H1 (cell line): ENCODE measurements around the gene TMA7B. TPM values are rescaled to one million over a fixed set of nuclear protein-coding genes. Genes with fewer than 3 reads are reported as not detected.

ENCODE experiments used
- CTCF ChIA-PET: fragments of 300-600 bp; sonication (Branson Sonifier 250); formaldehyde crosslinking; loops from one replicate; lab custom pipeline; 2021; ENCODE audit not compliant: partially characterized antibody; lab: Charles Lee
- POLR2A ChIA-PET: fragments of 300-600 bp; sonication (Branson Sonifier 250); formaldehyde crosslinking; loops from one replicate; lab custom pipeline; 2021; ENCODE audit warnings: inconsistent platforms; ENCODE audit not compliant: partially characterized antibody; lab: Charles Lee
- DNase-seq, 2 experiments: peaks; one replicate each; pipeline versions ENCODE4 v3.0.0 to v3.0.0-alpha.2; 2010 to 2022; ENCODE audit warnings: low spot score in 2 of 2, low read depth in 1 of 2, mixed read lengths in 1 of 2
- FAIRE-seq: peaks from 2 replicates; lab custom pipeline; 2011; peaks lifted over from hg19 to GRCh38; lab: Jason Lieb, UNC
- H2AFZ ChIP-seq: 2 replicates; pipeline ENCODE4 v1.8.1; 2012; ENCODE audit warnings: low read length, inconsistent platforms
- H2AK5ac ChIP-seq: 2 replicates; pipeline ENCODE4 v1.6.1; 2013; ENCODE audit warnings: low read depth, low read length
- H2BK120ac ChIP-seq: replicated peaks from 2 replicates; pipeline ENCODE3; 2013; ENCODE audit warnings: low read depth, low read length, inconsistent platforms
- H2BK12ac ChIP-seq: 2 replicates; pipeline ENCODE4 v1.6.1; 2013; ENCODE audit warnings: low read depth, low read length
- H2BK15ac ChIP-seq: 2 replicates; pipeline ENCODE4 v1.6.1; 2013; ENCODE audit warnings: low read length
- H2BK20ac ChIP-seq: 2 replicates; pipeline ENCODE4 v1.6.1; 2013; ENCODE audit warnings: low read length
- H2BK5ac ChIP-seq: 2 replicates; pipeline ENCODE4 v1.6.1; 2013; ENCODE audit warnings: low read depth, low read length
- H3K14ac ChIP-seq: 2 replicates; pipeline ENCODE4 v1.6.1; 2013; ENCODE audit warnings: inconsistent platforms; ENCODE audit not compliant: insufficient read length
- H3K18ac ChIP-seq: 2 replicates; pipeline ENCODE4 v1.6.1; 2013; ENCODE audit warnings: low read length; ENCODE audit errors: extremely low read depth
- H3K23ac ChIP-seq: 2 replicates; pipeline ENCODE4 v1.6.1; 2013; ENCODE audit warnings: inconsistent platforms; ENCODE audit not compliant: insufficient read length
- H3K23me2 ChIP-seq: 2 replicates; pipeline ENCODE4 v1.6.1; 2013; ENCODE audit warnings: low read depth, low read length
- H3K27ac ChIP-seq: 2 replicates; pipeline ENCODE4 v1.6.1; 2011; ENCODE audit warnings: low read depth, low read length, inconsistent platforms
- H3K27me3 ChIP-seq, 4 experiments: replicated peaks in 1 of 4; 1 replicate in 1 of 4; 2 replicates in 3 of 4; pipeline versions ENCODE4 v1.6.1 to v1.8.1; 2011 to 2013; ENCODE audit warnings: low read length in 3 of 4, mild to moderate bottlenecking in 3 of 4, inconsistent platforms in 2 of 4, mixed read lengths in 2 of 4, moderate library complexity in 1 of 4; ENCODE audit not compliant: control insufficient read depth in 3 of 4, insufficient read depth in 3 of 4; ENCODE audit errors: extremely low read depth in 1 of 4
- H3K36me3 ChIP-seq, 4 experiments: 2 replicates each; pipeline versions ENCODE4 v1.6.1 to v1.8.1; 2011 to 2013; ENCODE audit warnings: mild to moderate bottlenecking in 4 of 4, low read length in 3 of 4, moderate library complexity in 2 of 4, control low read depth in 1 of 4, inconsistent platforms in 1 of 4; ENCODE audit not compliant: insufficient read depth in 4 of 4, control insufficient read depth in 2 of 4
- H3K4ac ChIP-seq: replicated peaks from 2 replicates; pipeline ENCODE3; 2013; ENCODE audit warnings: low read length, low read depth, mixed read lengths, inconsistent platforms; ENCODE audit not compliant: insufficient read length
- H3K4me1 ChIP-seq, 4 experiments: replicated peaks in 1 of 4; 1 replicate in 1 of 4; 2 replicates in 3 of 4; pipeline versions ENCODE4 v1.6.1 to v1.8.1; 2011 to 2013; ENCODE audit warnings: low read length in 3 of 4, inconsistent platforms in 2 of 4, mixed read lengths in 1 of 4; ENCODE audit not compliant: insufficient read depth in 4 of 4, control insufficient read depth in 3 of 4
- H3K4me2 ChIP-seq, 2 experiments: 2 replicates each; pipeline versions ENCODE4 v1.6.1 to v1.8.1; 2011 to 2013; ENCODE audit warnings: low read depth in 2 of 2, low read length in 2 of 2, control low read depth in 1 of 2, inconsistent platforms in 1 of 2, mild to moderate bottlenecking in 1 of 2; ENCODE audit not compliant: insufficient read depth in 1 of 2
- H3K4me3 ChIP-seq, 4 experiments: fragments of 200-600, 300-600 bp in 1 of 4; sonication (generic), shearing (Covaris generic), sonication (Bioruptor Twin) in 1 of 4; 2 replicates each; pipeline versions ENCODE4 v1.5.1 to v1.8.1; 2011 to 2016; ENCODE audit warnings: low read length in 4 of 4, low read depth in 3 of 4, control low read depth in 2 of 4, inconsistent platforms in 2 of 4, mild to moderate bottlenecking in 2 of 4, mixed read lengths in 1 of 4, moderate library complexity in 1 of 4; ENCODE audit not compliant: insufficient read depth in 2 of 4; ENCODE audit errors: extremely low read depth in 1 of 4
- H3K56ac ChIP-seq: replicated peaks from 2 replicates; pipeline ENCODE3; 2013; ENCODE audit warnings: low read depth, mild to moderate bottlenecking, mixed read lengths, low read length, inconsistent platforms; ENCODE audit not compliant: insufficient read length
- H3K79me1 ChIP-seq: 2 replicates; pipeline ENCODE4 v1.6.1; 2013; ENCODE audit warnings: low read depth, low read length, control low read depth
- H3K79me2 ChIP-seq, 2 experiments: 2 replicates each; pipeline versions ENCODE4 v1.6.1 to v1.8.1; 2012 to 2013; ENCODE audit warnings: low read length in 2 of 2, mild to moderate bottlenecking in 2 of 2, inconsistent platforms in 1 of 2; ENCODE audit not compliant: insufficient read depth in 2 of 2, control insufficient read depth in 1 of 2
- H3K9ac ChIP-seq, 4 experiments: replicated peaks in 1 of 4; 1 replicate in 1 of 4; 2 replicates in 3 of 4; pipeline versions ENCODE4 v1.6.1 to v1.8.1; 2011 to 2013; ENCODE audit warnings: low read depth in 3 of 4, low read length in 3 of 4, control low read depth in 2 of 4, mild to moderate bottlenecking in 2 of 4, moderate library complexity in 2 of 4, inconsistent platforms in 1 of 4; ENCODE audit errors: extremely low read depth in 1 of 4
- H3K9me3 ChIP-seq, 2 experiments: 2 replicates each; pipeline versions ENCODE4 v1.6.1 to v1.8.1; 2012 to 2013; ENCODE audit warnings: mild to moderate bottlenecking in 2 of 2, moderate library complexity in 2 of 2, control low read depth in 1 of 2, inconsistent platforms in 1 of 2, low read depth in 1 of 2, low read length in 1 of 2, mixed read lengths in 1 of 2; ENCODE audit not compliant: insufficient read depth in 2 of 2
- H4K20me1 ChIP-seq, 2 experiments: replicated peaks in 1 of 2; 2 replicates each; pipeline versions ENCODE3 to v1.8.1; 2011 to 2013; ENCODE audit warnings: inconsistent platforms in 2 of 2, low read length in 2 of 2, mild to moderate bottlenecking in 1 of 2; ENCODE audit not compliant: insufficient read depth in 2 of 2, control insufficient read depth in 1 of 2
- H4K5ac ChIP-seq: 2 replicates; pipeline ENCODE4 v1.6.1; 2013; ENCODE audit warnings: low read length, low read depth, mixed read lengths, inconsistent platforms; ENCODE audit not compliant: insufficient read length
- H4K8ac ChIP-seq: 2 replicates; pipeline ENCODE4 v1.8.0; 2013; ENCODE audit warnings: mild to moderate bottlenecking, moderate library complexity, low read length, inconsistent platforms; ENCODE audit not compliant: insufficient read depth; ENCODE audit errors: extremely low read depth
- H4K91ac ChIP-seq: replicated peaks from 2 replicates; pipeline ENCODE3; 2013; ENCODE audit warnings: low read length, mixed read lengths, inconsistent platforms; ENCODE audit not compliant: insufficient read length
- ASH2L ChIP-seq: fragments of 200-600, 300-600 bp; sonication (generic); IDR thresholded peaks from one replicate; pipeline ENCODE4 v1.7.1; 2017; ENCODE audit warnings: low read length
- ATF2 ChIP-seq: IDR thresholded peaks from 2 replicates; pipeline ENCODE4 v1.6.1; 2012; ENCODE audit warnings: low read length, inconsistent platforms
- MAX ChIP-seq: IDR thresholded peaks from 2 replicates; pipeline ENCODE4 v1.6.1; 2012; ENCODE audit warnings: inconsistent platforms
- POLR2AphosphoS5 ChIP-seq: IDR thresholded peaks from 2 replicates; pipeline ENCODE4 v1.6.1; 2011; ENCODE audit warnings: low read depth, low read length
- SAP30 ChIP-seq: fragments of 300-600 bp; sonication (generic); IDR thresholded peaks from 2 replicates; pipeline ENCODE4 v1.7.1; 2012; ENCODE audit warnings: low read length, moderate library complexity, mild to moderate bottlenecking, inconsistent platforms; ENCODE audit not compliant: insufficient read depth, insufficient replicate concordance
- SIX5 ChIP-seq: IDR thresholded peaks from 2 replicates; pipeline ENCODE4 v1.6.1; 2011; ENCODE audit warnings: mild to moderate bottlenecking, low read depth, low read length
- SP4 ChIP-seq: IDR thresholded peaks from 2 replicates; pipeline ENCODE4 v1.6.1; 2012; ENCODE audit warnings: low read length, inconsistent platforms
- WGBS, 2 experiments: shearing (Covaris generic) in 1 of 2; methylation state at CpG; one replicate each; pipeline versions ENCODE4 v1.1.6 to v1.1.7; 2013 to 2015; ENCODE audit warnings: low lambda C conversion rate in 2 of 2, mixed read lengths in 2 of 2, inconsistent platforms in 1 of 2, low coverage in 1 of 2, missing lambda C conversion rate in 1 of 2; ENCODE audit not compliant: insufficient replicate concordance in 2 of 2, insufficient coverage in 1 of 2, insufficient read length in 1 of 2; ENCODE audit errors: extremely low coverage in 1 of 2, missing lambda C conversion rate in 1 of 2; 5-methylcytosine and 5-hydroxymethylcytosine counted together
- polyA plus RNA-seq, 7 experiments: library from polyadenylated mRNA; depleted of rRNA in 3 of 7; stranded (reverse) in 5 of 7; unstranded in 2 of 7; fragments of >200 nt in 5 of 7; fragments of 200-250 nt in 2 of 7; gene quantifications; 1 replicate in 5 of 7; 2 replicates in 1 of 7; 4 replicates in 1 of 7; pipeline versions ENCODE4 v1.2.1 to v1.2.3, GENCODE V29; 2011 to 2013; ENCODE audit warnings: missing spikeins in 2 of 7, mixed read lengths in 2 of 7
- total RNA-seq: library from RNA; stranded (reverse); fragmentation: NEBNext Ultra II Directional; extraction: Animal tissue kit (Norgen Biotek cat#: 25700); gene quantifications from 2 replicates; pipeline ENCODE4 v1.2.1, GENCODE V29; 2021

The TMA7B gene
- total and polyA plus RNA-seq, 2 of the 8 experiments (the other 6 are each of a cell fraction or from before 2014, with no cell fraction given), result not detected

- H4K5ac ChIP-seq, result no peak overlapping the region
- no peaks in the 10 kb centered on the region for H3K36me3 ChIP-seq
- DNase-seq (no peak), FAIRE-seq (no peak)
- CTCF ChIA-PET, result interaction anchor here (1.6 to 2.6 kb wide), 3 partner anchors 12 to 114 kb away, joined by 3 to 8 read pairs (median 5); no protein-coding TSS in a partner anchor
- H3K56ac ChIP-seq, result no peak overlapping the region
- H3K14ac ChIP-seq, result no peak overlapping the region
- H3K4ac ChIP-seq, result no peak overlapping the region
- H3K79me2 ChIP-seq, result no peaks in the 10 kb centered on the region
- TF ChIP-seq SAP30, result no peak
- no peak for TF ChIP-seq SP4
- no peak for TF ChIP-seq SIX5
- TF ChIP-seq ATF2, result no peak
- TF ChIP-seq ASH2L, result no peak
- TF ChIP-seq MAX, result no peak
- no peak for TF ChIP-seq POLR2AphosphoS5
- TF ChIP-seq, all 59 proteins: peak for 0
- Histone ChIP-seq H2BK120ac (no peak overlapping the region), H3K27me3 (peaks cover 0 to 1% (median 0%) of the 10 kb centered on the region in 4 experiments; a peak in 1 of 7 replicates), H2BK12ac (no peak overlapping the region), H3K27ac (no peak overlapping the region), H2BK5ac (no peak overlapping the region), H3K23me2 (no peaks in the 10 kb centered on the region), H3K4me1 (peaks cover 0 to 7% (median 3%) of the 10 kb centered on the region in 4 experiments; a peak in 6 of 7 replicates), H3K9ac (no peak overlapping the region), H3K23ac (no peak overlapping the region), H2AFZ (no peak overlapping the region), H4K8ac (no peak overlapping the region), H3K9me3 (no peaks in the 10 kb centered on the region; a peak in 1 of 4 replicates), H2BK15ac (no peak overlapping the region), H4K20me1 (no peaks in the 10 kb centered on the region), H3K79me1 (no peaks in the 10 kb centered on the region), H3K18ac (no peak overlapping the region), H2BK20ac (no peak overlapping the region), H3K4me2 (no peak overlapping the region), H4K91ac (no peak overlapping the region), H2AK5ac (no peak overlapping the region), H3K4me3 (no peak overlapping the region)
- POLR2A ChIA-PET, result no interaction called here
- 92% methylated on average over 5 of the region's 5 CpGs; no CpG with 5 or more reads in 1 of the 2 experiments for WGBS, 2 experiments
Measured at GRCh38 chr22:39913321-39913720, 46.9 kb upstream of the TMA7B start.
